K562 (cell line): ENCODE measurements around the gene INCA1. TPM values are rescaled to one million over a fixed set of nuclear protein-coding genes. Genes with fewer than 3 reads are reported as not detected.

ENCODE experiments used
- CBX2 ChIP-seq: fragments of 200-600 bp; sonication (generic); IDR thresholded peaks from one replicate; pipeline ENCODE4 v1.6.1; 2012; ENCODE audit warnings: mild to moderate bottlenecking, low read length, inconsistent platforms; ENCODE audit not compliant: insufficient read depth, poor library complexity, severe bottlenecking
- CXXC5 ChIP-seq: fragments of 250-450 bp; sonication (Bioruptor Pico); IDR thresholded peaks from 2 replicates; pipeline ENCODE4 v1.8.0; 2022; ENCODE audit warnings: inconsistent platforms, mild to moderate bottlenecking, moderate library complexity
- ELF2 ChIP-seq: fragments of 250-450 bp; sonication (Bioruptor Pico); IDR thresholded peaks from 2 replicates; pipeline ENCODE4 v1.5.0; 2021; ENCODE audit warnings: mild to moderate bottlenecking
- FIP1L1 ChIP-seq: fragments of 200-400 bp; formaldehyde crosslinking; IDR thresholded peaks from 2 replicates; pipeline ENCODE4 v1.6.1; 2018; ENCODE audit warnings: mild to moderate bottlenecking, low read depth, low read length; ENCODE audit not compliant: poor library complexity, severe bottlenecking
- HBP1 ChIP-seq: fragments of 450-650 bp; formaldehyde crosslinking; IDR thresholded peaks from 2 replicates; pipeline ENCODE4 v1.4.0; 2022; ENCODE audit warnings: missing genetic modification characterization
- HDAC1 ChIP-seq, 2 experiments: fragments of 450-650 bp; IDR thresholded peaks; 2 replicates each; pipeline ENCODE4 v1.6.1; 2016 to 2017; ENCODE audit warnings: inconsistent platforms in 1 of 2, mild to moderate bottlenecking in 1 of 2, moderate library complexity in 1 of 2
- NFE2 ChIP-seq: IDR thresholded peaks from 2 replicates; pipeline ENCODE4 v1.6.1; 2014; ENCODE audit warnings: antibody characterized with exemption, low read depth
- PHF20 ChIP-seq: fragments of 450-650 bp; IDR thresholded peaks from 2 replicates; pipeline ENCODE4 v1.6.1; 2018; ENCODE audit not compliant: partially characterized antibody
- RBFOX2 ChIP-seq: fragments of 200-400 bp; formaldehyde crosslinking; IDR thresholded peaks from 2 replicates; pipeline ENCODE4 v1.6.1; 2017; ENCODE audit warnings: low read depth, mild to moderate bottlenecking, low read length, moderate library complexity
- RBM22 ChIP-seq: fragments of 200-400 bp; formaldehyde crosslinking; IDR thresholded peaks from 2 replicates; pipeline ENCODE4 v1.6.1; 2018; ENCODE audit warnings: low read length, low read depth; ENCODE audit not compliant: poor library complexity, severe bottlenecking
- RUNX1 ChIP-seq: sonication (generic); IDR thresholded peaks from 2 replicates; pipeline ENCODE4 v1.6.1; 2016; ENCODE audit warnings: antibody characterized with exemption, low read depth
- SMAD1 ChIP-seq: fragments of 150-350 bp; IDR thresholded peaks from 2 replicates; pipeline ENCODE4 v1.6.1; 2014; ENCODE audit warnings: low read length, low read depth; ENCODE audit not compliant: partially characterized antibody
- SMAD2 ChIP-seq: fragments of 150-350 bp; IDR thresholded peaks from 2 replicates; pipeline ENCODE4 v1.6.1; 2014; ENCODE audit warnings: low read depth, mild to moderate bottlenecking, low read length
- SMARCA5 ChIP-seq: fragments of 450-650 bp; IDR thresholded peaks from 2 replicates; pipeline ENCODE4 v1.6.1; 2016
- STAT6 ChIP-seq: sonication (generic); formaldehyde crosslinking; IDR thresholded peaks from 2 replicates; pipeline ENCODE4 v1.8.1; 2023; ENCODE audit warnings: mild to moderate bottlenecking, missing genetic modification reagents
- TAF1 ChIP-seq: IDR thresholded peaks from 2 replicates; pipeline ENCODE4 v1.6.1; 2011; ENCODE audit warnings: mild to moderate bottlenecking, low read length, moderate library complexity; ENCODE audit not compliant: insufficient read depth, control insufficient read depth, severe bottlenecking; ENCODE audit errors: extremely low read depth
- TCF3 ChIP-seq: sonication (generic); formaldehyde crosslinking; IDR thresholded peaks from 2 replicates; pipeline ENCODE4 v1.4.0; 2020; ENCODE audit warnings: mild to moderate bottlenecking, missing genetic modification reagents
- YY1 ChIP-seq, 3 experiments: IDR thresholded peaks; 2 replicates each; pipeline ENCODE4 v1.6.1; 2011; ENCODE audit warnings: low read length in 2 of 3, mild to moderate bottlenecking in 2 of 3, moderate library complexity in 2 of 3, borderline replicate concordance in 1 of 3, control low read depth in 1 of 3, low read depth in 1 of 3; ENCODE audit not compliant: insufficient read depth in 3 of 3, insufficient replicate concordance in 2 of 3, control insufficient read depth in 1 of 3, insufficient read length in 1 of 3; ENCODE audit errors: extremely low read depth in 1 of 3
- ZBTB5 ChIP-seq: fragments of 450-650 bp; IDR thresholded peaks from 2 replicates; pipeline ENCODE4 v1.6.1; 2017; ENCODE audit warnings: antibody characterized with exemption
- ZNF778 ChIP-seq: fragments of 450-650 bp; formaldehyde crosslinking; IDR thresholded peaks from 2 replicates; pipeline ENCODE4 v1.4.0; 2020; ENCODE audit warnings: mild to moderate bottlenecking, moderate library complexity
- ZSCAN29 ChIP-seq: fragments of 450-650 bp; IDR thresholded peaks from 2 replicates; pipeline ENCODE4 v1.6.1; 2017
- polyA plus RNA-seq, 8 experiments: library from polyadenylated mRNA; depleted of rRNA in 4 of 8; stranded (reverse) in 5 of 8; unstranded in 3 of 8; fragments of >200 nt; fragmentation: Nextera tagmentation in 2 of 8; fragmentation: Illumina TruSeq in 1 of 8; extraction: Ambion mirVana in 2 of 8; extraction: Trizol in 1 of 8; gene quantifications; 2 replicates each; pipeline versions ENCODE4 v1.2.1 to v1.2.3, GENCODE V29; 2011 to 2014; ENCODE audit warnings: inconsistent platforms in 1 of 8, missing spikeins in 1 of 8
- total RNA-seq, 7 experiments: library from RNA; depleted of rRNA in 6 of 7; stranded (reverse); fragments of >200 nt in 6 of 7; fragmentation: Illumina TruSeq in 2 of 7; extraction: Trizol in 2 of 7; gene quantifications; 2 replicates each; pipeline versions ENCODE4 v1.2.1 to v1.2.3, GENCODE V29; 2011 to 2021; ENCODE audit warnings: low replicate concordance in 1 of 7

The INCA1 gene
- total and polyA plus RNA-seq, 9 of the 15 experiments (the other 6 are each of a cell fraction or from before 2014, with no cell fraction given): 0.08 to 0.50 (median 0.13) TPM; not detected in 4

GRCh38 chr17:4967539-4968485 lies 29.5 kb downstream of the INCA1 start, which contains the start of gene SPAG7 (continued):
- peak; percentile 33 for TF ChIP-seq NFE2
- no peak for TF ChIP-seq TCF3 (CRISPR knock-in tag)
- TF ChIP-seq ZNF778 (CRISPR knock-in tag): no peak
- no peak for TF ChIP-seq ZBTB5
- peak; percentile 38; the same call in 1 of the 2 replicates for TF ChIP-seq ELF2 (CRISPR knock-in tag)
- TF ChIP-seq RUNX1: no peak
- no peak for TF ChIP-seq SMAD2
- TF ChIP-seq HDAC1 (IDR thresholded peaks at IDR 0.05): no peak
- peak; percentile 44 for TF ChIP-seq SMAD1
- TF ChIP-seq RBM22: peak; percentile 53
- TF ChIP-seq ZSCAN29: no peak
- no peak for TF ChIP-seq SMARCA5
- peak; percentile 78 for TF ChIP-seq RBFOX2
- no peak for TF ChIP-seq CBX2
- peak; percentile 72 for TF ChIP-seq PHF20
- TF ChIP-seq STAT6: no peak
- no peak for TF ChIP-seq HBP1 (CRISPR knock-in tag)
- peak; percentile 84 to 97 (median 95) for TF ChIP-seq YY1 (IDR thresholded peaks at IDR 0.05; ENCODE audit: borderline replicate concordance in 1 of 3, control insufficient read depth in 1 of 3, extremely low read depth in 1 of 3, insufficient read depth in 3 of 3, insufficient read length in 1 of 3, insufficient replicate concordance in 2 of 3, low read depth in 1 of 3, low read length in 2 of 3)
- no peak for TF ChIP-seq FIP1L1
- TF ChIP-seq TAF1: peak; percentile 83
- TF ChIP-seq CXXC5 (CRISPR knock-in tag): peak; percentile 36
